ENCODE measurements around the gene PTPMT1. TPM values are rescaled to one million over a fixed set of nuclear protein-coding genes. Genes with fewer than 3 reads are reported as not detected.

PTPMT1 gene
- total RNA-seq, 4 donors from 2014 or later, result 67.7 to 92.3 (median 78.7) TPM

- no peaks in the 10 kb centered on the region for H3K9me3 ChIP-seq
- H3K27ac ChIP-seq, result no peak overlapping the region
- no peak for DNase-seq
- no peaks in the 10 kb centered on the region for H3K36me3 ChIP-seq
- H3K4me1 ChIP-seq, result peaks cover 0 to 3% (median 0%) of the 10 kb centered on the region in 3 donors
- intact Hi-C loops (cut with DNase I), result no loop called here
- no peak for TF ChIP-seq POLR2A (IDR thresholded peaks at IDR 0.05)
- TF ChIP-seq, protein P1, sequence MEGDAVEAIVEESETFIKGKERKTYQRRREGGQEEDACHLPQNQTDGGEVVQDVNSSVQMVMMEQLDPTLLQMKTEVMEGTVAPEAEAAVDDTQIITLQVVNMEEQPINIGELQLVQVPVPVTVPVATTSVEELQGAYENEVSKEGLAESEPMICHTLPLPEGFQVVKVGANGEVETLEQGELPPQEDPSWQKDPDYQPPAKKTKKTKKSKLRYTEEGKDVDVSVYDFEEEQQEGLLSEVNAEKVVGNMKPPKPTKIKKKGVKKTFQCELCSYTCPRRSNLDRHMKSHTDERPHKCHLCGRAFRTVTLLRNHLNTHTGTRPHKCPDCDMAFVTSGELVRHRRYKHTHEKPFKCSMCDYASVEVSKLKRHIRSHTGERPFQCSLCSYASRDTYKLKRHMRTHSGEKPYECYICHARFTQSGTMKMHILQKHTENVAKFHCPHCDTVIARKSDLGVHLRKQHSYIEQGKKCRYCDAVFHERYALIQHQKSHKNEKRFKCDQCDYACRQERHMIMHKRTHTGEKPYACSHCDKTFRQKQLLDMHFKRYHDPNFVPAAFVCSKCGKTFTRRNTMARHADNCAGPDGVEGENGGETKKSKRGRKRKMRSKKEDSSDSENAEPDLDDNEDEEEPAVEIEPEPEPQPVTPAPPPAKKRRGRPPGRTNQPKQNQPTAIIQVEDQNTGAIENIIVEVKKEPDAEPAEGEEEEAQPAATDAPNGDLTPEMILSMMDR (IDR thresholded peaks at IDR 0.05), result no peak
- H3K27me3 ChIP-seq, result no peaks in the 10 kb centered on the region
- 82 to 86% methylated on average over 4 of the region's 4 CpGs for WGBS, 2 donors
- H3K4me3 ChIP-seq, result no peak overlapping the region
Observed at GRCh38 chr11:47603295-47603694, 37.9 kb downstream of the PTPMT1 start.

- no peak overlapping the region for H3K4me3 ChIP-seq
- H3K4me1 ChIP-seq, result no peaks in the 10 kb centered on the region
- intact Hi-C loops (cut with DNase I), result no loop called here
- H3K27me3 ChIP-seq, result no peaks in the 10 kb centered on the region
- DNase-seq, result no peak
- no peaks in the 10 kb centered on the region for H3K9me3 ChIP-seq
- no peak overlapping the region for H3K27ac ChIP-seq
- peaks cover 0 to 10% (median 0%) of the 10 kb centered on the region in 3 donors for H3K36me3 ChIP-seq
- no peak for TF ChIP-seq POLR2A (IDR thresholded peaks at IDR 0.05)
- TF ChIP-seq, protein P1 (IDR thresholded peaks at IDR 0.05), result no peak
- 74 to 81% methylated on average over 3 of the region's 3 CpGs for WGBS, 2 donors
Observed at GRCh38 chr11:47605921-47606320, 40.5 kb downstream of the PTPMT1 start.

DNA sequence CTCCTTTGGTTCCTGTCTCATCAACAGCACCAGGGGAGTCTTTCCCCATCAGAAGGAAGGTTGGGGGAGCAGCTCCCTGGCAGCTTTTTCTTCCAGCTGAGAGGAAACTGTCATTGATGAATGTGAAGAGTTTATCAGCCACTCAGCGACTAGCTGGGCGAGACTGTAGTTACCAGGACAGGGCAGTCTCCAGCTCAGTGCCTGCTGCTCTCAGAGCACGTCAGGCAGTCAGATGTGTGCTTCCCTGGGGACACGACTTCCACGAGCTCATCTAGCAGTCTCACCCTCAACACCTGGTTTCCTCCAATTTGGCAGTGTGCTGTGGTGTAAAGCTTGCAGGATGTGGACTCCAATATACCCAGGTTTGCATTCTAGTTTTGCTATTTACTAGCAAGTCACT lies 41.3 kb downstream of the PTPMT1 start:
- intact Hi-C loops (cut with DNase I), result no loop called here
- Histone ChIP-seq H3K4me3 (no peak overlapping the region), H3K27ac (no peak overlapping the region), H3K27me3 (no peaks in the 10 kb centered on the region), H3K36me3 (peaks cover 0 to 15% (median 0%) of the 10 kb centered on the region in 3 donors), H3K9me3 (no peaks in the 10 kb centered on the region), H3K4me1 (no peaks in the 10 kb centered on the region)
- TF ChIP-seq POLR2A (IDR thresholded peaks at IDR 0.05), result no peak
- TF ChIP-seq, protein P1 (IDR thresholded peaks at IDR 0.05), result no peak
- WGBS, 2 donors, result 22 to 47% methylated on average over 3 to 5 of the region's 5 CpGs
- DNase-seq, result no peak

GRCh38 chr11:47607380-47607779 lies 42.0 kb downstream of the PTPMT1 start:
- WGBS, 2 donors, result 75 to 78% methylated on average over 4 to 6 of the region's 7 CpGs
- Histone ChIP-seq H3K9me3 (no peaks in the 10 kb centered on the region), H3K4me3 (no peak overlapping the region), H3K27ac (no peak overlapping the region), H3K4me1 (no peaks in the 10 kb centered on the region), H3K36me3 (peaks cover 0 to 15% (median 0%) of the 10 kb centered on the region in 3 donors), H3K27me3 (no peaks in the 10 kb centered on the region)
- intact Hi-C loops (cut with DNase I), result no loop called here
- no peak for DNase-seq
- TF ChIP-seq POLR2A (IDR thresholded peaks at IDR 0.05), result no peak
- TF ChIP-seq, protein P1 (IDR thresholded peaks at IDR 0.05), result no peak

GRCh38 chr11:47609675-47610074 lies 44.3 kb downstream of the PTPMT1 start:
- no peak for TF ChIP-seq POLR2A (IDR thresholded peaks at IDR 0.05)
- TF ChIP-seq, protein P1 (IDR thresholded peaks at IDR 0.05), result no peak
- WGBS, 2 donors, result 50 to 77% methylated on average over 3 of the region's 3 CpGs
- Histone ChIP-seq H3K27me3 (no peaks in the 10 kb centered on the region), H3K36me3 (peaks cover 0 to 15% (median 0%) of the 10 kb centered on the region in 3 donors), H3K9me3 (no peaks in the 10 kb centered on the region), H3K27ac (no peak overlapping the region), H3K4me1 (no peaks in the 10 kb centered on the region), H3K4me3 (no peak overlapping the region)
- no peak for DNase-seq
- intact Hi-C loops (cut with DNase I), result no loop called here
